Skeletal muscle tissue (tissue), 4 donors: ENCODE measurements around the gene IMPDH2. TPM values are rescaled to one million over a fixed set of nuclear protein-coding genes. Genes with fewer than 3 reads are reported as not detected.

Experiments used
- H3K27ac ChIP-seq: one replicate; pipeline ENCODE4 v1.7.0; 2013; ENCODE audit warnings: mild to moderate bottlenecking, low read depth, low read length, inconsistent platforms
- H3K27me3 ChIP-seq, 3 donors: one replicate each; pipeline ENCODE4 v1.7.0; 2013; ENCODE audit warnings: low read length in 3 of 3; ENCODE audit not compliant: control insufficient read depth in 3 of 3, insufficient read depth in 3 of 3
- H3K36me3 ChIP-seq, 3 donors: one replicate each; pipeline ENCODE4 v1.7.0; 2013; ENCODE audit warnings: low read length in 3 of 3; ENCODE audit not compliant: control insufficient read depth in 3 of 3, insufficient read depth in 3 of 3
- H3K4me1 ChIP-seq, 3 donors: one replicate each; pipeline ENCODE4 v1.7.0; 2013; ENCODE audit warnings: low read length in 3 of 3, mild to moderate bottlenecking in 3 of 3; ENCODE audit not compliant: control insufficient read depth in 3 of 3, insufficient read depth in 3 of 3
- H3K4me3 ChIP-seq, 3 donors: one replicate each; pipeline ENCODE4 v1.7.0; 2013; ENCODE audit warnings: low read length in 3 of 3
- H3K9ac ChIP-seq, 3 donors: one replicate each; pipeline ENCODE4 v1.7.0; 2013; ENCODE audit warnings: low read length in 3 of 3, mild to moderate bottlenecking in 3 of 3, moderate library complexity in 2 of 3, low read depth in 1 of 3
- H3K9me3 ChIP-seq, 3 donors: one replicate each; pipeline ENCODE4 v1.7.0; 2013; ENCODE audit warnings: low read length in 3 of 3; ENCODE audit not compliant: control insufficient read depth in 3 of 3
- total RNA-seq: library from RNA; depleted of rRNA; stranded (reverse); fragments of >200 nt; gene quantifications from one replicate; pipeline ENCODE4 v1.2.3, GENCODE V29; 2014
- donor health status: Osteomylitis.

Gene IMPDH2
- total RNA-seq, 1 donor from 2014 or later, result 523 TPM

DNA sequence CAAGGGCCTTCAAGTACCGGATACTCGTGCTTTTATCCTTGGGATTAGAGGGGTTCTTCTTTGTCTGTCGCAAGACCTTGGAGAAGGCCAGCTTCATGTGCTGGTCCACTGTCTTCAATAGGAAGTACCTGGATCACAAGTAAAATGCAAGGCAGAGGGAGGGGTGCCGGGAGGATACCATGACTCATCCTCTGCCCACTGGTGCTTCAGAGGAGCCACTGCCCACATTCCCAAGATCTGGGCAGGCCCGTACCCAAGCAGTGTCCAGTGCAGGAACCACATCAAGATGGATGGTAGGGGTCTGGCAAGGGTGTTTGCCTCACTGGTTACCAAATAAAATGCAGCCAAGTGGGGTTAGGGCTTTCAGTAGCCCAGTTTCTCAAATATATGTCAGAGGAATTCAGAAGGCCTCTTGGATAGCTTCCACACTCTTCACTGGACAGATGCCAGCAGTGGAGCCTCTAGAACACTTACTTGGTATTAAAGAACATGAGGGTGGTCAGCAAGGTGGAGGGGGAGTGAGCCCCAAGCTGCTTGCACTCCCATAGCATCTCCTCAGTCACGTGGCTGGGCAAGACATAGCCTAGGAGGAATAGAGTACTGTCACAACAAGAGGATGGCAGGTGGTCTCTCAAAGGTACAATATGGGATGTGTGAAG lies 3.6 kb upstream of the IMPDH2 start:
- Histone ChIP-seq H3K4me3 (no peak overlapping the region), H3K36me3 (peaks cover 35 to 54% (median 39%) of the 10 kb centered on the region in 3 donors), H3K4me1 (peaks cover 12 to 17% (median 12%) of the 10 kb centered on the region in 3 donors), H3K9me3 (no peaks in the 10 kb centered on the region), H3K27me3 (no peaks in the 10 kb centered on the region), H3K9ac (no peak overlapping the region), H3K27ac (no peak overlapping the region)

DNA sequence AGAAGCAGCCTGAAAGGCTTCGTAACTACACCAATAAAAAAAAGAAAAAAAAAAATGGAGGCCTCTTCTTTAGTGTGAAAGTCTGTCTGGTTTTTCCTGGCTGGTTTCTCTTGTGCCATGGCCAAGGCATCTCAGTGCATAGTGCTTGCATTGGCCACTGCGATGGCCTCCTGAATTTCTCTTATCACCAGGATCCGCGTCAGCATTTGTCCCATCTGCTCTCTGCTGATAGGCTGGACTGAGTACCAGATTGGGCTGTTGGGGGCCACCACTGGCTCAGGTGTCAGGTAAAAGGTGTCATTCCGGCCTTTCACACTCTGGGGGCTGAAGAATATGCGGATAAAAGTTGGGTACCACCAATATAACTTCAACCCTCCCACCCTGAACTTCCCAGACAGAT lies 1.1 kb upstream of the IMPDH2 start:
- no peak overlapping the region for H3K4me3 ChIP-seq
- H3K9me3 ChIP-seq, result no peaks in the 10 kb centered on the region
- H3K27me3 ChIP-seq, result no peaks in the 10 kb centered on the region
- peaks cover 48 to 58% (median 54%) of the 10 kb centered on the region in 3 donors for H3K36me3 ChIP-seq
- H3K27ac ChIP-seq, result no peak overlapping the region
- no peak overlapping the region for H3K9ac ChIP-seq
- peaks cover 15 to 41% (median 20%) of the 10 kb centered on the region in 3 donors for H3K4me1 ChIP-seq

DNA sequence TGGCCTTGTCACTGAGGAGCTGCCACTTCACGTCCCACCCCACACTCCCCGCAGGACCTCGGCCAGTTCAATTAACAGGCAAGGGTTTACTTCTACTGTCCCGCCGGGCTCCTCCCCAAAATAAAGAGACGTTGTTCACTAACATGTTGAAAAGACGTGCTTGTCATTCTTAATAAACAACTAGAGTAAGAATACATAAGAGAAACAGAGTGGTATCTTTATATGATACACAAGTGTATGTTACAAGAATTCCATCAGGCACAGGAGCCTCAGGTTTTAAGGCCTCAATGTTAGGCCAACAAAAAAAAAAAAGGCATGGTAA lies 326 bp upstream of the IMPDH2 start:
- Histone ChIP-seq H3K9me3 (no peaks in the 10 kb centered on the region), H3K27me3 (no peaks in the 10 kb centered on the region), H3K4me3 (peak overlapping the region; percentile 66 to 97 (median 72)), H3K9ac (peak overlapping the region; percentile 66 to 99 (median 85)), H3K27ac (peak overlapping the region; percentile 94), H3K36me3 (peaks cover 54 to 61% (median 57%) of the 10 kb centered on the region in 3 donors), H3K4me1 (peaks cover 19 to 49% (median 25%) of the 10 kb centered on the region in 3 donors)

GRCh38 chr3:49028298-49028672 lies 913 bp downstream of the IMPDH2 start:
- H3K4me3 ChIP-seq, result peak overlapping the region; percentile 72 to 97 (median 91)
- H3K4me1 ChIP-seq, result peaks cover 24 to 59% (median 33%) of the 10 kb centered on the region in 3 donors
- no peaks in the 10 kb centered on the region for H3K27me3 ChIP-seq
- peak overlapping the region; percentile 96 to 99 (median 97) for H3K9ac ChIP-seq
- H3K9me3 ChIP-seq, result no peaks in the 10 kb centered on the region
- peaks cover 62 to 65% (median 62%) of the 10 kb centered on the region in 3 donors for H3K36me3 ChIP-seq
- H3K27ac ChIP-seq, result peak overlapping the region; percentile 94

- Histone ChIP-seq H3K36me3 (peaks cover 63 to 64% (median 64%) of the 10 kb centered on the region in 3 donors), H3K27me3 (no peaks in the 10 kb centered on the region), H3K9me3 (no peaks in the 10 kb centered on the region), H3K4me1 (peaks cover 31 to 66% (median 40%) of the 10 kb centered on the region in 3 donors), H3K27ac (peak overlapping the region; percentile 94), H3K9ac (no peak overlapping the region), H3K4me3 (no peak overlapping the region)
Observed at GRCh38 chr3:49027634-49028033, 1.6 kb downstream of the IMPDH2 start.

DNA sequence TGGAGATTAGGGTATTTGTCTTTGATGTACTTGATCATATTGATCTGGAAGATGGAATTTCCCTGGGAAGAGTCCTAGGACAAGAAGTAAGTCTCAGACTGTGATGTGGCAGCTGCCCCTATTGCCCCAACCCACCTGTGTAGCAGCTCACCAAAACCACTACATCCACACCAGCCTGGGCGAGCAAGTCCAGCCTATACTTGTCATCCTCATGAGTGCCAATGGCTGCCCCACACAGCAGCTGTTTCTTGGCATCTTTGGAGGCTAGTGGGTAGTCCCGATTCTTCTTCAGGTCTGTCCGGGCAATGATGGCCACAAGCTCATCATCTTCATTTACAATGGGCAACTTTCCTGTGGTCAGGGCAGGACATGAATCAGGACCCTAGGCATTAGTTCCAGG lies 2.7 kb downstream of the IMPDH2 start:
- Histone ChIP-seq H3K4me1 (peaks cover 35 to 75% (median 44%) of the 10 kb centered on the region in 3 donors), H3K27me3 (no peaks in the 10 kb centered on the region), H3K4me3 (no peak overlapping the region), H3K27ac (no peak overlapping the region), H3K36me3 (peaks cover 53 to 59% (median 53%) of the 10 kb centered on the region in 3 donors), H3K9me3 (no peaks in the 10 kb centered on the region), H3K9ac (no peak overlapping the region)

- Histone ChIP-seq H3K27ac (peak overlapping the region; percentile 1), H3K9ac (peak overlapping the region in 1 of 3 donors; percentile 25), H3K9me3 (no peaks in the 10 kb centered on the region), H3K27me3 (no peaks in the 10 kb centered on the region), H3K4me3 (no peak overlapping the region), H3K36me3 (peaks cover 49 to 55% (median 51%) of the 10 kb centered on the region in 3 donors), H3K4me1 (peaks cover 35 to 76% (median 44%) of the 10 kb centered on the region in 3 donors)
Observed at GRCh38 chr3:49025793-49026520, 3.2 kb downstream of the IMPDH2 start.

DNA sequence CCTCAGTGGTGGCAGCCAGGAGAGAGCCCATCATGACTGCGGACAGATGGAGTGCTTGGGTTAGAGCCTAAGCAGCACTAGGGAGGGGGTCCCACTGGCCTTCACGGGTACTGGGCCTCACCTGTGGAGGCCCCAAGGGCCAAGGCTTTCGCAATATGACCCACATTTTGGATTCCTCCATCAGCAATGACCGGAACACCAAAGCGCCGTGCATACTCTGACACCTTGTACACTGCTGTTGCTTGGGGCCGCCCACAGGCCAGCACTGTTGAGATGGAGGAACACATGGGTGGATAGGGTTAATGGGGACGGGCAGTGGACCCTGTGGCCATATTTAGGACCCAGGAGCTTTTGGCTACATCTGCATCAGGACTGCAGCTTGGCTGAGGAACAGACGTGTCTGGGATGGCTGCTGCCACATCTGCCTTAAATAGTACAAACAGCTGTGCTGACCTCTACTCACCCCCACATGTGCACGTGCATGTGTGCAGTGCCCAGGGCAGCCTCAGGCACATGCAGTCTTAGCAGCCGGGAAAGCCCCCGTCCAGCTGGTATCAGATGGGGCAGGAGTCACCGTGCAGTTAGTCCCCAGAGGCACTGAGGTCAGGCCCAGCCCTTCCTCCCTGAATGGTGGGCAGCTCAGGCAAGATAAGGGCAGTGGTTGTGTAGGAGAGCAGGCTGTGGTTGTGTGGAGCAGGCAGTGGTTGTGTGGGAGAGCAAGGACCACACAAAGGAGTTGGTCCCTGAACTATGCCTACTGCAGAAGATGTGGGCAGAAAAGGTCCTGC lies 4.0 kb downstream of the IMPDH2 start:
- H3K9ac ChIP-seq, result peak overlapping the region in 1 of 3 donors; percentile 25
- peaks cover 42 to 51% (median 47%) of the 10 kb centered on the region in 3 donors for H3K36me3 ChIP-seq
- H3K4me3 ChIP-seq, result no peak overlapping the region
- H3K4me1 ChIP-seq, result peaks cover 41 to 83% (median 51%) of the 10 kb centered on the region in 3 donors
- H3K27me3 ChIP-seq, result no peaks in the 10 kb centered on the region
- H3K27ac ChIP-seq, result peak overlapping the region; percentile 1
- H3K9me3 ChIP-seq, result no peaks in the 10 kb centered on the region

GRCh38 chr3:49024449-49024848 lies 4.7 kb downstream of the IMPDH2 start:
- peaks cover 47 to 87% (median 57%) of the 10 kb centered on the region in 3 donors for H3K4me1 ChIP-seq
- peaks cover 42 to 51% (median 46%) of the 10 kb centered on the region in 3 donors for H3K36me3 ChIP-seq
- H3K9ac ChIP-seq, result no peak overlapping the region
- no peak overlapping the region for H3K4me3 ChIP-seq
- H3K27me3 ChIP-seq, result no peaks in the 10 kb centered on the region
- no peaks in the 10 kb centered on the region for H3K9me3 ChIP-seq
- no peak overlapping the region for H3K27ac ChIP-seq
